H9 (cell line): ENCODE results near the gene ADCY5. TPM values are rescaled to one million over a fixed set of nuclear protein-coding genes. Genes with fewer than 3 reads are reported as not detected.

Source experiments
- DNase-seq: peaks from one replicate; pipeline ENCODE4 v3.0.0-alpha.2; 2017
- H2AFZ ChIP-seq: one replicate; pipeline ENCODE4 v1.6.1; 2013; ENCODE audit warnings: mild to moderate bottlenecking, low read length, control low read depth, moderate library complexity
- H2AK5ac ChIP-seq: 2 replicates; pipeline ENCODE4 v1.6.1; 2013; ENCODE audit warnings: low read length, control low read depth, mixed read lengths; ENCODE audit not compliant: insufficient read length
- H2BK120ac ChIP-seq: one replicate; pipeline ENCODE4 v1.6.1; 2013; ENCODE audit warnings: low read depth, mild to moderate bottlenecking, low read length, control low read depth, inconsistent platforms; ENCODE audit not compliant: poor library complexity, severe bottlenecking
- H2BK12ac ChIP-seq: 2 replicates; pipeline ENCODE4 v1.6.1; 2013; ENCODE audit warnings: low read length, control low read depth, mixed read lengths, low read depth; ENCODE audit not compliant: insufficient read length
- H2BK15ac ChIP-seq: 2 replicates; pipeline ENCODE4 v1.6.1; 2013; ENCODE audit warnings: low read depth, low read length, control low read depth
- H2BK20ac ChIP-seq: one replicate; pipeline ENCODE4 v1.6.1; 2013; ENCODE audit warnings: low read depth, mild to moderate bottlenecking, low read length, control low read depth, inconsistent platforms; ENCODE audit not compliant: poor library complexity, severe bottlenecking
- H2BK5ac ChIP-seq: 2 replicates; pipeline ENCODE4 v1.6.1; 2013; ENCODE audit warnings: low read length, control low read depth, mixed read lengths; ENCODE audit not compliant: insufficient read length
- H3K14ac ChIP-seq: 2 replicates; pipeline ENCODE4 v1.6.1; 2013; ENCODE audit warnings: low read length, control low read depth; ENCODE audit not compliant: insufficient read depth
- H3K18ac ChIP-seq: 2 replicates; pipeline ENCODE4 v1.6.1; 2013; ENCODE audit warnings: low read depth, mild to moderate bottlenecking, mixed read lengths, low read length, control low read depth; ENCODE audit not compliant: insufficient read length
- H3K23ac ChIP-seq: 2 replicates; pipeline ENCODE4 v1.6.1; 2013; ENCODE audit warnings: low read length, control low read depth, mixed read lengths, low read depth; ENCODE audit not compliant: insufficient read length
- H3K23me2 ChIP-seq: 2 replicates; pipeline ENCODE4 v1.6.1; 2013; ENCODE audit warnings: low read depth, mild to moderate bottlenecking, mixed read lengths, low read length, control low read depth; ENCODE audit not compliant: insufficient read length, poor library complexity, severe bottlenecking
- H3K27ac ChIP-seq: 2 replicates; pipeline ENCODE4 v1.5.1; 2013; ENCODE audit warnings: low read length, control low read depth, mixed read lengths, low read depth; ENCODE audit not compliant: insufficient read length
- H3K27me3 ChIP-seq: 2 replicates; pipeline ENCODE4 v1.6.1; 2013; ENCODE audit warnings: low read length, control low read depth, inconsistent platforms; ENCODE audit not compliant: insufficient read depth
- H3K4ac ChIP-seq: 2 replicates; pipeline ENCODE4 v1.6.1; 2013; ENCODE audit warnings: low read depth, mild to moderate bottlenecking, control low read depth, inconsistent platforms, low read length, moderate library complexity
- H3K4me1 ChIP-seq: 2 replicates; pipeline ENCODE4 v1.6.1; 2013; ENCODE audit warnings: low read length, control low read depth, inconsistent platforms; ENCODE audit not compliant: insufficient read depth
- H3K4me2 ChIP-seq: 2 replicates; pipeline ENCODE4 v1.6.1; 2013; ENCODE audit warnings: low read length, control low read depth, mixed read lengths; ENCODE audit not compliant: insufficient read length, insufficient read depth
- H3K56ac ChIP-seq: 2 replicates; pipeline ENCODE4 v1.6.1; 2013; ENCODE audit warnings: low read depth, mild to moderate bottlenecking, mixed read lengths, low read length, control low read depth; ENCODE audit not compliant: insufficient read length
- H3K79me1 ChIP-seq: 2 replicates; pipeline ENCODE4 v1.6.1; 2013; ENCODE audit warnings: low read depth, mild to moderate bottlenecking, moderate library complexity, low read length, control low read depth, inconsistent platforms; ENCODE audit not compliant: insufficient read depth, poor library complexity, severe bottlenecking
- H3K79me2 ChIP-seq: 2 replicates; pipeline ENCODE4 v1.6.1; 2013; ENCODE audit warnings: low read length, control low read depth, inconsistent platforms; ENCODE audit not compliant: insufficient read depth
- H3K9ac ChIP-seq: 2 replicates; pipeline ENCODE4 v1.6.1; 2013; ENCODE audit warnings: low read length, control low read depth, mixed read lengths; ENCODE audit not compliant: insufficient read length; ENCODE audit errors: extremely low read depth
- H3K9me3 ChIP-seq: one replicate; pipeline ENCODE4 v1.6.1; 2013; ENCODE audit warnings: low read depth, low read length, inconsistent platforms; ENCODE audit not compliant: control insufficient read depth
- H3T11ph ChIP-seq: one replicate; pipeline ENCODE4 v1.6.1; 2013; ENCODE audit warnings: mild to moderate bottlenecking, low read length, control low read depth, inconsistent platforms
- H4K20me1 ChIP-seq: one replicate; pipeline ENCODE4 v1.6.1; 2013; ENCODE audit not compliant: control insufficient read depth, insufficient read length, insufficient read depth
- H4K5ac ChIP-seq: 2 replicates; pipeline ENCODE4 v1.6.1; 2013; ENCODE audit warnings: low read depth, mild to moderate bottlenecking, mixed read lengths, low read length, control low read depth; ENCODE audit not compliant: insufficient read length
- H4K8ac ChIP-seq: replicated peaks from 2 replicates; pipeline ENCODE4 v1.6.1; 2013; ENCODE audit warnings: low read length, control low read depth, mixed read lengths, low read depth; ENCODE audit not compliant: insufficient read length
- H4K91ac ChIP-seq: 2 replicates; pipeline ENCODE4 v1.6.1; 2013; ENCODE audit warnings: low read depth, mild to moderate bottlenecking, moderate library complexity, mixed read lengths, low read length, control low read depth; ENCODE audit not compliant: insufficient read length
- H3K27ac Mint-ChIP-seq, 3 experiments: 2 replicates in 2 of 3; 3 replicates in 1 of 3; pipeline ENCODE4 v1.8.0; 2020 to 2021; ENCODE audit warnings: mixed read lengths in 3 of 3, mild to moderate bottlenecking in 1 of 3, moderate library complexity in 1 of 3
- H3K27me3 Mint-ChIP-seq: 2 replicates; pipeline ENCODE4 v1.8.0; 2021; ENCODE audit warnings: low read depth, mild to moderate bottlenecking, moderate library complexity, mixed read lengths
- H3K36me3 Mint-ChIP-seq, 3 experiments: 2 replicates in 2 of 3; 3 replicates in 1 of 3; pipeline ENCODE4 v1.8.0; 2020 to 2021; ENCODE audit warnings: low read depth in 3 of 3, mixed read lengths in 3 of 3; ENCODE audit not compliant: insufficient read depth in 1 of 3
- H3K4me1 Mint-ChIP-seq, 2 experiments: 2 replicates each; pipeline ENCODE4 v1.8.0; 2020; ENCODE audit warnings: mixed read lengths in 2 of 2
- H3K4me3 Mint-ChIP-seq, 2 experiments: 2 replicates in 1 of 2; 3 replicates in 1 of 2; pipeline ENCODE4 v1.8.0; 2020 to 2021; ENCODE audit warnings: mild to moderate bottlenecking in 2 of 2, mixed read lengths in 2 of 2, moderate library complexity in 1 of 2
- H3K9me3 Mint-ChIP-seq, 2 experiments: 2 replicates in 1 of 2; 3 replicates in 1 of 2; pipeline ENCODE4 v1.8.0; 2020; ENCODE audit warnings: mild to moderate bottlenecking in 2 of 2, mixed read lengths in 2 of 2, moderate library complexity in 1 of 2
- WGBS: extraction: QIAGEN DNeasy Blood & Tissue Kit; methylation state at CpG from one replicate; pipeline ENCODE4 v1.1.7; 2013; ENCODE audit warnings: missing lambda C conversion rate, low lambda C conversion rate, mixed read lengths; ENCODE audit not compliant: insufficient read length; ENCODE audit errors: extremely low coverage; 5-methylcytosine and 5-hydroxymethylcytosine counted together
- total RNA-seq: library from RNA; stranded (reverse); gene quantifications from 2 replicates; pipeline ENCODE4 v1.2.1, GENCODE V29; 2021
- TF ChIP-seq, protein P1 (sequence below): fragments of 200-600 bp; sonication (generic); conservative IDR thresholded peaks from 3 replicates; pipeline ENCODE4 v1.8.0; 2021; ENCODE audit warnings: antibody characterized with exemption, mild to moderate bottlenecking

Gene ADCY5
- total RNA-seq, 1 experiment from 2014 or later, result 5.0 TPM

DNA sequence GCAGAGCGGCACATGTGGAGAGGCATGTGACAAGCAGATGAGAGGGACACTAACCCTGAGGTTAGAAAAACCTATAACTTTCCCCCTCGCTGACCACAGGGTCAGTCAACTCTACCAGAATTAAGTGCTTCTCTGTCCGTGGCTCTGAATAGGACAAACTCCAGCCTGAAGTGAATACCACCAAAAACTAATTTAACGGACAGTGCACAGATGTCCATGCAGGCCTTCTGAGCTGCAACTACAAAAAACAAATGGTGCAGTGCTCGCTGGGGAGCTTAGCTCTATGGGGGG lies 59.3 kb downstream of the ADCY5 start:
- H2BK12ac ChIP-seq, result no peak overlapping the region
- H3K36me3 Mint-ChIP-seq, result no peaks in the 10 kb centered on the region
- WGBS, result no CpG with 5 or more reads among the region's 5 CpGs
- H2AK5ac ChIP-seq, result no peak overlapping the region
- no peaks in the 10 kb centered on the region for H3K9me3 ChIP-seq
- no peak overlapping the region for H3K18ac ChIP-seq
- no peak for DNase-seq
- H4K20me1 ChIP-seq, result no peaks in the 10 kb centered on the region
- H2AFZ ChIP-seq, result no peak overlapping the region
- no peak overlapping the region for H3K9ac ChIP-seq
- no peak overlapping the region for H3T11ph ChIP-seq
- H3K4me3 Mint-ChIP-seq, result no peak overlapping the region
- no peak overlapping the region for H3K23ac ChIP-seq
- H3K27ac Mint-ChIP-seq, result no peak overlapping the region
- H2BK15ac ChIP-seq, result no peak overlapping the region
- no peak overlapping the region for H3K4ac ChIP-seq
- H3K4me1 Mint-ChIP-seq, result peaks cover 25 to 30% of the 10 kb centered on the region in 2 experiments
- H3K9me3 Mint-ChIP-seq, result no peaks in the 10 kb centered on the region; a peak in 1 of 5 replicates
- TF ChIP-seq, protein P1, sequence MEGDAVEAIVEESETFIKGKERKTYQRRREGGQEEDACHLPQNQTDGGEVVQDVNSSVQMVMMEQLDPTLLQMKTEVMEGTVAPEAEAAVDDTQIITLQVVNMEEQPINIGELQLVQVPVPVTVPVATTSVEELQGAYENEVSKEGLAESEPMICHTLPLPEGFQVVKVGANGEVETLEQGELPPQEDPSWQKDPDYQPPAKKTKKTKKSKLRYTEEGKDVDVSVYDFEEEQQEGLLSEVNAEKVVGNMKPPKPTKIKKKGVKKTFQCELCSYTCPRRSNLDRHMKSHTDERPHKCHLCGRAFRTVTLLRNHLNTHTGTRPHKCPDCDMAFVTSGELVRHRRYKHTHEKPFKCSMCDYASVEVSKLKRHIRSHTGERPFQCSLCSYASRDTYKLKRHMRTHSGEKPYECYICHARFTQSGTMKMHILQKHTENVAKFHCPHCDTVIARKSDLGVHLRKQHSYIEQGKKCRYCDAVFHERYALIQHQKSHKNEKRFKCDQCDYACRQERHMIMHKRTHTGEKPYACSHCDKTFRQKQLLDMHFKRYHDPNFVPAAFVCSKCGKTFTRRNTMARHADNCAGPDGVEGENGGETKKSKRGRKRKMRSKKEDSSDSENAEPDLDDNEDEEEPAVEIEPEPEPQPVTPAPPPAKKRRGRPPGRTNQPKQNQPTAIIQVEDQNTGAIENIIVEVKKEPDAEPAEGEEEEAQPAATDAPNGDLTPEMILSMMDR, result no peak
- no peak overlapping the region for H2BK20ac ChIP-seq
- no peaks in the 10 kb centered on the region for H3K4me1 ChIP-seq
- no peak overlapping the region for H3K4me2 ChIP-seq
- H3K27me3 ChIP-seq, result no peaks in the 10 kb centered on the region
- H3K23me2 ChIP-seq, result no peaks in the 10 kb centered on the region
- H3K79me1 ChIP-seq, result no peaks in the 10 kb centered on the region
- no peak overlapping the region for H3K56ac ChIP-seq
- H4K91ac ChIP-seq, result no peak overlapping the region
- no peak overlapping the region for H3K14ac ChIP-seq
- peaks cover 6% of the 10 kb centered on the region for H3K27me3 Mint-ChIP-seq
- no peak overlapping the region for H2BK5ac ChIP-seq
- no peak overlapping the region for H4K8ac ChIP-seq
- no peak overlapping the region for H3K27ac ChIP-seq
- H4K5ac ChIP-seq, result no peak overlapping the region
- H2BK120ac ChIP-seq, result no peak overlapping the region
- H3K79me2 ChIP-seq, result no peaks in the 10 kb centered on the region
